H9 (cell line): ENCODE results near the gene LILRB1. TPM values are rescaled to one million over a fixed set of nuclear protein-coding genes. Genes with fewer than 3 reads are reported as not detected.

Experiments used
- DNase-seq: peaks from one replicate; pipeline ENCODE4 v3.0.0-alpha.2; 2017
- H2AFZ ChIP-seq: one replicate; pipeline ENCODE4 v1.6.1; 2013; ENCODE audit warnings: mild to moderate bottlenecking, low read length, control low read depth, moderate library complexity
- H2AK5ac ChIP-seq: 2 replicates; pipeline ENCODE4 v1.6.1; 2013; ENCODE audit warnings: low read length, control low read depth, mixed read lengths; ENCODE audit not compliant: insufficient read length
- H2BK120ac ChIP-seq: one replicate; pipeline ENCODE4 v1.6.1; 2013; ENCODE audit warnings: low read depth, mild to moderate bottlenecking, low read length, control low read depth, inconsistent platforms; ENCODE audit not compliant: poor library complexity, severe bottlenecking
- H2BK12ac ChIP-seq: 2 replicates; pipeline ENCODE4 v1.6.1; 2013; ENCODE audit warnings: low read length, control low read depth, mixed read lengths, low read depth; ENCODE audit not compliant: insufficient read length
- H2BK15ac ChIP-seq: 2 replicates; pipeline ENCODE4 v1.6.1; 2013; ENCODE audit warnings: low read depth, low read length, control low read depth
- H2BK20ac ChIP-seq: one replicate; pipeline ENCODE4 v1.6.1; 2013; ENCODE audit warnings: low read depth, mild to moderate bottlenecking, low read length, control low read depth, inconsistent platforms; ENCODE audit not compliant: poor library complexity, severe bottlenecking
- H2BK5ac ChIP-seq: 2 replicates; pipeline ENCODE4 v1.6.1; 2013; ENCODE audit warnings: low read length, control low read depth, mixed read lengths; ENCODE audit not compliant: insufficient read length
- H3K14ac ChIP-seq: 2 replicates; pipeline ENCODE4 v1.6.1; 2013; ENCODE audit warnings: low read length, control low read depth; ENCODE audit not compliant: insufficient read depth
- H3K18ac ChIP-seq: 2 replicates; pipeline ENCODE4 v1.6.1; 2013; ENCODE audit warnings: low read depth, mild to moderate bottlenecking, mixed read lengths, low read length, control low read depth; ENCODE audit not compliant: insufficient read length
- H3K23ac ChIP-seq: 2 replicates; pipeline ENCODE4 v1.6.1; 2013; ENCODE audit warnings: low read length, control low read depth, mixed read lengths, low read depth; ENCODE audit not compliant: insufficient read length
- H3K23me2 ChIP-seq: 2 replicates; pipeline ENCODE4 v1.6.1; 2013; ENCODE audit warnings: low read depth, mild to moderate bottlenecking, mixed read lengths, low read length, control low read depth; ENCODE audit not compliant: insufficient read length, poor library complexity, severe bottlenecking
- H3K27ac ChIP-seq: 2 replicates; pipeline ENCODE4 v1.5.1; 2013; ENCODE audit warnings: low read length, control low read depth, mixed read lengths, low read depth; ENCODE audit not compliant: insufficient read length
- H3K27me3 ChIP-seq: 2 replicates; pipeline ENCODE4 v1.6.1; 2013; ENCODE audit warnings: low read length, control low read depth, inconsistent platforms; ENCODE audit not compliant: insufficient read depth
- H3K4ac ChIP-seq: 2 replicates; pipeline ENCODE4 v1.6.1; 2013; ENCODE audit warnings: low read depth, mild to moderate bottlenecking, control low read depth, inconsistent platforms, low read length, moderate library complexity
- H3K4me1 ChIP-seq: 2 replicates; pipeline ENCODE4 v1.6.1; 2013; ENCODE audit warnings: low read length, control low read depth, inconsistent platforms; ENCODE audit not compliant: insufficient read depth
- H3K4me2 ChIP-seq: 2 replicates; pipeline ENCODE4 v1.6.1; 2013; ENCODE audit warnings: low read length, control low read depth, mixed read lengths; ENCODE audit not compliant: insufficient read length, insufficient read depth
- H3K56ac ChIP-seq: 2 replicates; pipeline ENCODE4 v1.6.1; 2013; ENCODE audit warnings: low read depth, mild to moderate bottlenecking, mixed read lengths, low read length, control low read depth; ENCODE audit not compliant: insufficient read length
- H3K79me1 ChIP-seq: 2 replicates; pipeline ENCODE4 v1.6.1; 2013; ENCODE audit warnings: low read depth, mild to moderate bottlenecking, moderate library complexity, low read length, control low read depth, inconsistent platforms; ENCODE audit not compliant: insufficient read depth, poor library complexity, severe bottlenecking
- H3K79me2 ChIP-seq: 2 replicates; pipeline ENCODE4 v1.6.1; 2013; ENCODE audit warnings: low read length, control low read depth, inconsistent platforms; ENCODE audit not compliant: insufficient read depth
- H3K9ac ChIP-seq: 2 replicates; pipeline ENCODE4 v1.6.1; 2013; ENCODE audit warnings: low read length, control low read depth, mixed read lengths; ENCODE audit not compliant: insufficient read length; ENCODE audit errors: extremely low read depth
- H3K9me3 ChIP-seq: one replicate; pipeline ENCODE4 v1.6.1; 2013; ENCODE audit warnings: low read depth, low read length, inconsistent platforms; ENCODE audit not compliant: control insufficient read depth
- H3T11ph ChIP-seq: one replicate; pipeline ENCODE4 v1.6.1; 2013; ENCODE audit warnings: mild to moderate bottlenecking, low read length, control low read depth, inconsistent platforms
- H4K20me1 ChIP-seq: one replicate; pipeline ENCODE4 v1.6.1; 2013; ENCODE audit not compliant: control insufficient read depth, insufficient read length, insufficient read depth
- H4K5ac ChIP-seq: 2 replicates; pipeline ENCODE4 v1.6.1; 2013; ENCODE audit warnings: low read depth, mild to moderate bottlenecking, mixed read lengths, low read length, control low read depth; ENCODE audit not compliant: insufficient read length
- H4K8ac ChIP-seq: replicated peaks from 2 replicates; pipeline ENCODE4 v1.6.1; 2013; ENCODE audit warnings: low read length, control low read depth, mixed read lengths, low read depth; ENCODE audit not compliant: insufficient read length
- H4K91ac ChIP-seq: 2 replicates; pipeline ENCODE4 v1.6.1; 2013; ENCODE audit warnings: low read depth, mild to moderate bottlenecking, moderate library complexity, mixed read lengths, low read length, control low read depth; ENCODE audit not compliant: insufficient read length
- H3K27ac Mint-ChIP-seq, 3 experiments: 2 replicates in 2 of 3; 3 replicates in 1 of 3; pipeline ENCODE4 v1.8.0; 2020 to 2021; ENCODE audit warnings: mixed read lengths in 3 of 3, mild to moderate bottlenecking in 1 of 3, moderate library complexity in 1 of 3
- H3K27me3 Mint-ChIP-seq: 2 replicates; pipeline ENCODE4 v1.8.0; 2021; ENCODE audit warnings: low read depth, mild to moderate bottlenecking, moderate library complexity, mixed read lengths
- H3K36me3 Mint-ChIP-seq, 3 experiments: 2 replicates in 2 of 3; 3 replicates in 1 of 3; pipeline ENCODE4 v1.8.0; 2020 to 2021; ENCODE audit warnings: low read depth in 3 of 3, mixed read lengths in 3 of 3; ENCODE audit not compliant: insufficient read depth in 1 of 3
- H3K4me1 Mint-ChIP-seq, 2 experiments: 2 replicates each; pipeline ENCODE4 v1.8.0; 2020; ENCODE audit warnings: mixed read lengths in 2 of 2
- H3K4me3 Mint-ChIP-seq, 2 experiments: 2 replicates in 1 of 2; 3 replicates in 1 of 2; pipeline ENCODE4 v1.8.0; 2020 to 2021; ENCODE audit warnings: mild to moderate bottlenecking in 2 of 2, mixed read lengths in 2 of 2, moderate library complexity in 1 of 2
- H3K9me3 Mint-ChIP-seq, 2 experiments: 2 replicates in 1 of 2; 3 replicates in 1 of 2; pipeline ENCODE4 v1.8.0; 2020; ENCODE audit warnings: mild to moderate bottlenecking in 2 of 2, mixed read lengths in 2 of 2, moderate library complexity in 1 of 2
- WGBS: extraction: QIAGEN DNeasy Blood & Tissue Kit; methylation state at CpG from one replicate; pipeline ENCODE4 v1.1.7; 2013; ENCODE audit warnings: missing lambda C conversion rate, low lambda C conversion rate, mixed read lengths; ENCODE audit not compliant: insufficient read length; ENCODE audit errors: extremely low coverage; 5-methylcytosine and 5-hydroxymethylcytosine counted together
- total RNA-seq: library from RNA; stranded (reverse); gene quantifications from 2 replicates; pipeline ENCODE4 v1.2.1, GENCODE V29; 2021
- TF ChIP-seq, protein P1 (sequence below): fragments of 200-600 bp; sonication (generic); conservative IDR thresholded peaks from 3 replicates; pipeline ENCODE4 v1.8.0; 2021; ENCODE audit warnings: antibody characterized with exemption, mild to moderate bottlenecking

LILRB1 gene
- total RNA-seq, 1 experiment from 2014 or later = not detected

DNA sequence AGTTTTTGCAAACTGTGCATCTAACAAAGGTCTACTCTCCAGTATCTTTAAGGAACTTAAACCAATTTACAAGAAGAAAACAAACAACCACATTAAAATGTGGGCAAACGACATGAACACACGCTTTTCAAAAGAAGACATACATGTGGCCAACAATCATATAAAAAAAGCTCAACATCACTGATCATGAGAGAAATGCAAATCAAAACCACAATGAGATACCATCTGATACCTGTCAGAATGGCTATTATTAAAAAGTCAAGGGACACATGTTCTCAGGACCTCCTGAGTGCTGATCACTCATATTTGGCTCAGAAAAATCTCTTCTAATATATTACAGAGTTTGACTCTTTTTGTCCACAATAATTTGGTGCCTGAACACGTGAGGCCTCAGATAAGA lies 14.2 kb upstream of the LILRB1 start:
- Mint-ChIP-seq H3K36me3 (peaks cover 0 to 26% (median 6%) of the 10 kb centered on the region in 3 experiments; a peak in 5 of 7 replicates), H3K4me3 (no peak overlapping the region)
- no peaks in the 10 kb centered on the region for H3K79me2 ChIP-seq

More for the DNA sequence above, 14.2 kb upstream of the LILRB1 start:
- peaks cover 3% of the 10 kb centered on the region; the same call in 1 of the 2 replicates for H3K27me3 Mint-ChIP-seq
- H3K27ac ChIP-seq = no peak overlapping the region
- H4K91ac ChIP-seq = no peak overlapping the region
- H3K4me1 ChIP-seq = no peaks in the 10 kb centered on the region
- TF ChIP-seq, protein P1, sequence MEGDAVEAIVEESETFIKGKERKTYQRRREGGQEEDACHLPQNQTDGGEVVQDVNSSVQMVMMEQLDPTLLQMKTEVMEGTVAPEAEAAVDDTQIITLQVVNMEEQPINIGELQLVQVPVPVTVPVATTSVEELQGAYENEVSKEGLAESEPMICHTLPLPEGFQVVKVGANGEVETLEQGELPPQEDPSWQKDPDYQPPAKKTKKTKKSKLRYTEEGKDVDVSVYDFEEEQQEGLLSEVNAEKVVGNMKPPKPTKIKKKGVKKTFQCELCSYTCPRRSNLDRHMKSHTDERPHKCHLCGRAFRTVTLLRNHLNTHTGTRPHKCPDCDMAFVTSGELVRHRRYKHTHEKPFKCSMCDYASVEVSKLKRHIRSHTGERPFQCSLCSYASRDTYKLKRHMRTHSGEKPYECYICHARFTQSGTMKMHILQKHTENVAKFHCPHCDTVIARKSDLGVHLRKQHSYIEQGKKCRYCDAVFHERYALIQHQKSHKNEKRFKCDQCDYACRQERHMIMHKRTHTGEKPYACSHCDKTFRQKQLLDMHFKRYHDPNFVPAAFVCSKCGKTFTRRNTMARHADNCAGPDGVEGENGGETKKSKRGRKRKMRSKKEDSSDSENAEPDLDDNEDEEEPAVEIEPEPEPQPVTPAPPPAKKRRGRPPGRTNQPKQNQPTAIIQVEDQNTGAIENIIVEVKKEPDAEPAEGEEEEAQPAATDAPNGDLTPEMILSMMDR = no peak
- H4K8ac ChIP-seq = no peak overlapping the region
- H3K4me1 Mint-ChIP-seq = no peaks in the 10 kb centered on the region
- no peak overlapping the region for H2BK20ac ChIP-seq
- peaks cover 54% of the 10 kb centered on the region for H3K9me3 ChIP-seq
- no peak overlapping the region for H2BK15ac ChIP-seq
- no peaks in the 10 kb centered on the region for H3K23me2 ChIP-seq
- H3K79me1 ChIP-seq = no peaks in the 10 kb centered on the region
- no peak overlapping the region for H3K23ac ChIP-seq
- no peak overlapping the region for H3T11ph ChIP-seq
- H3K27me3 ChIP-seq = no peaks in the 10 kb centered on the region
- no peak overlapping the region for H3K18ac ChIP-seq
- WGBS = no CpG with 5 or more reads among the region's 3 CpGs
- H3K4me2 ChIP-seq = no peak overlapping the region
- no peak overlapping the region for H3K9ac ChIP-seq
- H2BK5ac ChIP-seq = no peak overlapping the region
- no peak for DNase-seq
- no peak overlapping the region for H3K4ac ChIP-seq
- no peak overlapping the region for H2BK120ac ChIP-seq
- no peak overlapping the region for H4K5ac ChIP-seq
- H3K14ac ChIP-seq = no peak overlapping the region
- H3K56ac ChIP-seq = no peak overlapping the region
- no peak overlapping the region for H2AFZ ChIP-seq
- H3K27ac Mint-ChIP-seq = no peak overlapping the region
- no peaks in the 10 kb centered on the region for H4K20me1 ChIP-seq
- no peak overlapping the region for H2BK12ac ChIP-seq
- H3K9me3 Mint-ChIP-seq = peaks cover 79 to 83% of the 10 kb centered on the region in 2 experiments
- no peak overlapping the region for H2AK5ac ChIP-seq
